GM23248 (cell line): Measurements from ENCODE around the gene DNAJB12. TPM values are rescaled to one million over a fixed set of nuclear protein-coding genes. Genes with fewer than 3 reads are reported as not detected.
"Not testable (repeated sequence)": the region's sequence is repeated elsewhere in the genome, so short reads cannot be mapped to it uniquely, and the experiment has no call there.

Experiments used
- DNase-seq: peaks from one replicate; pipeline ENCODE4 v3.0.0-alpha.2; 2015
- H2AFZ ChIP-seq: fragments of 200-600 bp; sonication (generic); 2 replicates; pipeline ENCODE4 v1.6.1; 2016; ENCODE audit warnings: antibody characterized with exemption
- H3F3A ChIP-seq: fragments of 200-600 bp; sonication (generic); 2 replicates; pipeline ENCODE4 v1.6.1; 2016; ENCODE audit warnings: mild to moderate bottlenecking, antibody characterized with exemption, mixed run types; ENCODE audit not compliant: insufficient read depth
- H3K27ac ChIP-seq: fragments of 200-600 bp; sonication (generic); 2 replicates; pipeline ENCODE4 v1.5.1; 2016; ENCODE audit warnings: mild to moderate bottlenecking
- H3K27me3 ChIP-seq: fragments of 200-600 bp; sonication (generic); replicated peaks from 2 replicates; pipeline ENCODE4 v1.6.1; 2016; ENCODE audit warnings: mild to moderate bottlenecking; ENCODE audit not compliant: insufficient read depth
- H3K36me3 ChIP-seq: fragments of 200-600 bp; sonication (generic); 2 replicates; pipeline ENCODE4 v1.6.1; 2016; ENCODE audit warnings: low read depth, mild to moderate bottlenecking
- H3K4me1 ChIP-seq: fragments of 200-600 bp; sonication (generic); 2 replicates; pipeline ENCODE4 v1.6.1; 2016; ENCODE audit warnings: mild to moderate bottlenecking; ENCODE audit not compliant: insufficient read depth
- H3K4me2 ChIP-seq: fragments of 200-600 bp; sonication (generic); one replicate; pipeline ENCODE4 v1.6.1; 2016; ENCODE audit warnings: mild to moderate bottlenecking; ENCODE audit not compliant: unreplicated experiment
- H3K4me3 ChIP-seq: fragments of 200-600 bp; sonication (generic); 2 replicates; pipeline ENCODE4 v1.5.1; 2016; ENCODE audit warnings: mild to moderate bottlenecking
- H3K79me2 ChIP-seq: fragments of 200-600 bp; sonication (generic); 2 replicates; pipeline ENCODE4 v1.6.1; 2016; ENCODE audit warnings: mild to moderate bottlenecking; ENCODE audit not compliant: insufficient read depth
- H3K9ac ChIP-seq: fragments of 200-600 bp; sonication (generic); 2 replicates; pipeline ENCODE4 v1.6.1; 2016; ENCODE audit warnings: mild to moderate bottlenecking
- H3K9me2 ChIP-seq: fragments of 200-600 bp; sonication (generic); 2 replicates; pipeline ENCODE4 v1.6.1; 2016; ENCODE audit warnings: mixed run types, mild to moderate bottlenecking, moderate library complexity; ENCODE audit not compliant: insufficient read depth
- H3K9me3 ChIP-seq: fragments of 200-600 bp; sonication (generic); one replicate; pipeline ENCODE4 v1.6.1; 2017; ENCODE audit warnings: low read depth
- H4K20me1 ChIP-seq: fragments of 200-600 bp; sonication (generic); 2 replicates; pipeline ENCODE4 v1.6.0; 2016; ENCODE audit not compliant: insufficient read depth
- EZH2 ChIP-seq: fragments of 200-600 bp; sonication (generic); IDR thresholded peaks from 2 replicates; pipeline ENCODE4 v1.6.1; 2018; ENCODE audit warnings: antibody characterized with exemption, mild to moderate bottlenecking; ENCODE audit not compliant: insufficient read depth, poor library complexity, severe bottlenecking
- EZH2phosphoT487 ChIP-seq: fragments of 200-600 bp; sonication (generic); IDR thresholded peaks from 2 replicates; pipeline ENCODE4 v1.6.1; 2018; ENCODE audit warnings: antibody characterized with exemption, moderate library complexity, mild to moderate bottlenecking, low read depth; ENCODE audit not compliant: insufficient read depth
- WGBS, 2 experiments: methylation state at CpG; one replicate each; pipeline ENCODE4 v1.1.6; 2015 to 2017; ENCODE audit warnings: low lambda C conversion rate in 2 of 2, low coverage in 1 of 2; ENCODE audit errors: missing lambda C conversion rate in 2 of 2; 5-methylcytosine and 5-hydroxymethylcytosine counted together
- in situ Hi-C: fragments of 300-500 bp; cut with MboI; formaldehyde crosslinking; loops from 2 replicates; pipeline ENCODE4 v1.15.0; 2020
- polyA plus RNA-seq: library from polyadenylated mRNA; unstranded; fragments of >200 nt; fragmentation: Nextera tagmentation; extraction: Ambion mirVana; gene quantifications from 2 replicates; pipeline ENCODE4 v1.2.1, GENCODE V29; 2016
- total RNA-seq: library from RNA; depleted of rRNA; stranded (reverse); fragments of >200 nt; shearing (Covaris generic); gene quantifications from 2 replicates; pipeline ENCODE4 v1.2.3, GENCODE V29; 2014

DNAJB12 gene
- total and polyA plus RNA-seq, 2 experiments from 2014 or later = 28.4 to 32.0 TPM

DNA sequence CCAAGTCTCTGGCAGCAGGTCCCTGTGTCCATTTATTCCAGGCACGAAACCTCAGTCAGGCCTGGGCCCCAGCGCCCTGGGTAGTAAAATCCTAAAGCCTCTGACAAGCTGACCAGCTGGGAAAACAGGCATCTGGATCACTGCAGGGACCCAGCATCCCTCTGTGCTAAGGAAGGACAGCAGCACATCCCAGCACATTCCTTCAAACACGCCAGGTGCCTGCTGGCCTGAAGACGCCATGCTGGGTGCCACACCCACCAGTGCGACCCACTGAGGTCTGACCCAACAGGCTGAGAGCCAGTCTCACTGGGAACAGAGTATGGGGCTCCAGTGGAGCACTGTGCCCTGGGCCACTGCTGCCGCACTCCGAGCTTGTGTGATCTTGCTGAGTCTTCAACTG, 6.4 kb downstream of the DNAJB12 start:
- H3K4me3 ChIP-seq = no peak overlapping the region
- H3K9ac ChIP-seq = no peak overlapping the region
- no peaks in the 10 kb centered on the region for H3K36me3 ChIP-seq
- H3K79me2 ChIP-seq = peaks cover 83% of the 10 kb centered on the region
- H3K9me3 ChIP-seq = no peaks in the 10 kb centered on the region
- no peaks in the 10 kb centered on the region for H4K20me1 ChIP-seq
- H3K4me1 ChIP-seq = peaks cover 8% of the 10 kb centered on the region
- H3K27ac ChIP-seq = no peak overlapping the region
- no peak for TF ChIP-seq EZH2phosphoT487
- no peak for TF ChIP-seq EZH2
- no peaks in the 10 kb centered on the region for H3K9me2 ChIP-seq
- no peaks in the 10 kb centered on the region for H3F3A ChIP-seq
- in situ Hi-C loops = no loop called here
- no peaks in the 10 kb centered on the region for H3K27me3 ChIP-seq
- DNase-seq = no peak
- no peak overlapping the region for H3K4me2 ChIP-seq
- H2AFZ ChIP-seq = no peak overlapping the region
- WGBS, 2 experiments = 83 to 86% methylated on average over 7 of the region's 7 CpGs

- H3K9ac ChIP-seq, H3K9me3 ChIP-seq, H4K20me1 ChIP-seq, H2AFZ ChIP-seq, H3K27ac ChIP-seq, H3K4me1 ChIP-seq, H3K4me2 ChIP-seq, H3K36me3 ChIP-seq, H3K4me3 ChIP-seq, H3F3A ChIP-seq, in situ Hi-C loops, H3K27me3 ChIP-seq, DNase-seq, H3K9me2 ChIP-seq: not testable (repeated sequence)
- H3K79me2 ChIP-seq = peaks cover 61% of the 10 kb centered on the region
- 92 to 93% methylated on average over 5 to 7 of the region's 7 CpGs for WGBS, 2 experiments
Measured at GRCh38 chr10:72346117-72346516, 8.6 kb downstream of the DNAJB12 start.

DNA sequence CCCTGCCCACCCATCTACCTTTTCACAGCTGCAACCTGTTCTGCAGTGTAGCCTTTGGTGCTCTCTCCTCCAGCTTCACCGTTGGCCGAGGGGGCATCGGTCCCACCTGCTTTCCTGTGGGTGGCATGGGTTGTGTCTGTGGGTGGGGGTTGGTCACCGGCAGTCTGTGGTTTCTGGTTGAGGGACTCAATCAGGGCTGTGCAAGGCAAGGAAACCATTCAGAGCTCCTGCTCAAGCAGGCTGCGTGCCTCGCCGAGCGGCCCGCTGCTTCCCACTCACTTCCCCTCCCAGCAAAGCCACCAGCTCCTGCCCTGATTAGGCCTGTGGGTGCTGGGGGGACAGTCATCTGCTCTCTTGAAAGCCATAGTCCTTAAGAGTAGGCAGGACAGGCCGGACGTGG, 9.8 kb downstream of the DNAJB12 start:
- WGBS, 2 experiments = 92 to 95% methylated on average over 11 of the region's 11 CpGs
- Histone ChIP-seq H3K27ac (no peak overlapping the region), H3K4me1 (no peaks in the 10 kb centered on the region), H2AFZ (no peak overlapping the region), H3K9me3 (no peaks in the 10 kb centered on the region), H3K27me3 (no peaks in the 10 kb centered on the region), H3K36me3 (peaks cover 4% of the 10 kb centered on the region; the same call in 1 of the 2 replicates), H3F3A (no peaks in the 10 kb centered on the region), H3K9ac (no peak overlapping the region), H3K9me2 (no peaks in the 10 kb centered on the region), H4K20me1 (no peaks in the 10 kb centered on the region), H3K4me2 (no peak overlapping the region), H3K79me2 (peaks cover 49% of the 10 kb centered on the region), H3K4me3 (no peak overlapping the region)
- in situ Hi-C loops = no loop called here
- no peak for TF ChIP-seq EZH2phosphoT487
- TF ChIP-seq EZH2 = no peak
- DNase-seq = no peak

- WGBS, 2 experiments = 98 to 100% methylated on average over 5 of the region's 5 CpGs
- Histone ChIP-seq H3K36me3 (peaks cover 16% of the 10 kb centered on the region), H4K20me1 (no peaks in the 10 kb centered on the region), H3K4me1 (no peaks in the 10 kb centered on the region), H3K27ac (no peak overlapping the region), H3K27me3 (no peaks in the 10 kb centered on the region), H3K79me2 (peaks cover 29% of the 10 kb centered on the region), H3K9me2 (no peaks in the 10 kb centered on the region), H3K4me3 (no peak overlapping the region), H3K9ac (no peak overlapping the region), H3K9me3 (no peaks in the 10 kb centered on the region), H3K4me2 (no peak overlapping the region), H2AFZ (no peak overlapping the region), H3F3A (no peaks in the 10 kb centered on the region)
- TF ChIP-seq EZH2 = no peak
- no peak for TF ChIP-seq EZH2phosphoT487
- no peak for DNase-seq
- in situ Hi-C loops = no loop called here
Measured at GRCh38 chr10:72342911-72343310, 11.8 kb downstream of the DNAJB12 start.

- Histone ChIP-seq H3K4me1 (no peaks in the 10 kb centered on the region), H3K4me2 (no peak overlapping the region), H2AFZ (no peak overlapping the region), H3K4me3 (no peak overlapping the region), H3F3A (no peaks in the 10 kb centered on the region), H3K27me3 (no peaks in the 10 kb centered on the region), H3K9me2 (no peaks in the 10 kb centered on the region), H3K27ac (no peak overlapping the region), H3K9ac (no peak overlapping the region), H3K9me3 (no peaks in the 10 kb centered on the region), H3K79me2 (peaks cover 7% of the 10 kb centered on the region), H3K36me3 (peaks cover 24% of the 10 kb centered on the region), H4K20me1 (no peaks in the 10 kb centered on the region)
- in situ Hi-C loops = no loop called here
- DNase-seq = peak; percentile 75
- TF ChIP-seq EZH2phosphoT487 (no peak), EZH2 (no peak)
- WGBS, 2 experiments = 72% methylated on average over 27 to 28 of the region's 28 CpGs
Measured at GRCh38 chr10:72340510-72341261, 14.0 kb downstream of the DNAJB12 start.
